NCI-H2081 (cell line): ENCODE measurements around the gene KIF6.

Experiments used
- DNase-seq, 2 experiments: peaks; one replicate each; lab custom pipeline; 2025; lab: John Stamatoyannopoulos, UW

KIF6 gene

DNA sequence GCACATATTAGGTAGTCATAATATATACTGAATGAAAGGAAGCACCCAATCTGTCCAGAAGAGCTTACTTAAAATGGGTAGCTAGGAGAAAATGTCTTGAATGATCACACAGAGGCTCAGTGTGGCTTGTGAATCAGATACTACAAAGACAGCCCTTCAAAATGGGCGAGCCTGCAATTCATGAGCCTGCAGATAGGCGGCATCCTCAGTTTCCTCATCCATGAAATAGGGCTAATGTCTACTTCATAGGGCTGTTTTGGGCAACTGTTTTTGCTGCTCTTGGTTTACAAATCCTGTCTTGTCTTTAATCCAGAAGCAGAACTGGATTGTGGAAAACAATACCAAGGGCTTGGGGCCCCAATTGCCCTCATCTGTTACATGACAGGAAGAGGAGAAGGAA is 273.4 kb downstream of the KIF6 start:
- no peak for DNase-seq

DNA sequence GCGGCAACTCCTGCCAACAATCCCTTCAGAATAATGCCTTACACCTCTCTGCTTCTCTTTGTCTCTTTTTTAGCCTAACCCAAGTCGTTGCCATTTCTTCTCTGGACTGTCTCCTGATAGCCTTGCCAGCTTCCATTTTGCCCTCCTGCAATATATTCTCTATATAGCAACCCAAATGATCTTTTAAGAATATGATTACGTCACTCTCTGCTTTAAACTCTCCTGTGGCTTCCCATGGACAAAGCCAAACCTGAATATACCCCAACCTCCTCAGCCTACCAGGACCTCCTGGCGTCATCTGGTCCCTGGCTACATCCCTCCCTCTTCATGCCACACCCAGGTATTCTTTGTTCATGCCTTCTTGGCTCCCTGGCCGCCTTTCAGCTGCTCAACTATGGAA is 276.2 kb downstream of the KIF6 start:
- DNase-seq: no peak

DNA sequence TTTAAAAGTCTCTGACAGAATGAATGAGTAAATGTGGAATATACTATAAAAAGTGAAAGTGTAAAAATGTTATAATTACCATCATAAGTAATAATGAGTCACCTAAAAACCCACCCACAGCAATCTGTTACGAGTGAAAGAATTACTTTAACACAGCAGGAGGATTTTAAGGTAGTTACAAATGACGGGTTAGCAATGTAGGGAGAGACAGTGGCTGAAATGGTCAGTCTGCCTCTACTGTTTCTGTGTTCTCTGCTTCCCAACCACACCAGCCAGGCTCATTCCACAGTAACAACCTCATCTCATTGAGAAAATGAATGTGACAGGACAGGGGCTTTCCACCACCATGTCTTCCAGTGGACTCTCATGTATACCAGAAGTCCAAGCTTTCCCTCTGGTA is 278.3 kb downstream of the KIF6 start:
- DNase-seq: no peak

DNA sequence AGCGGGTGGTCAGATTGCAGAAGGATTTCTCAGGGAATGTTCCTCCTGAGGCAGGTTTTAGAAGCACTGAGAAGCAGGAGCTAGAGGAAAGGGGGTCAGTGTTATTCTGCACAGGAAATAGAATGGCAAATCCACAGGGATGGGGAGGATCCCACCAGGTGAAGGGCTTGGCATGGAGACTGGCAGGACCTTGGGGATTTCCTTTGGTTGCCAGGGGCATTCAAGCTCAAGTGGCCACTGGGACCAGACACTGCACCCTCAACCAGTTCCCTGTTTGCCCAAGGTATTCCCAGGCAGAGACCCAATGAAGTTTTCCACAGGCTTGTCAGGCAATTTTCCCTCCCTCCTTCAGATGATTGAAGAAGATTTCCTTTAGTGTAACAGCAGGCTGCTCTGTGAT is 279.5 kb downstream of the KIF6 start:
- DNase-seq: no peak

DNA sequence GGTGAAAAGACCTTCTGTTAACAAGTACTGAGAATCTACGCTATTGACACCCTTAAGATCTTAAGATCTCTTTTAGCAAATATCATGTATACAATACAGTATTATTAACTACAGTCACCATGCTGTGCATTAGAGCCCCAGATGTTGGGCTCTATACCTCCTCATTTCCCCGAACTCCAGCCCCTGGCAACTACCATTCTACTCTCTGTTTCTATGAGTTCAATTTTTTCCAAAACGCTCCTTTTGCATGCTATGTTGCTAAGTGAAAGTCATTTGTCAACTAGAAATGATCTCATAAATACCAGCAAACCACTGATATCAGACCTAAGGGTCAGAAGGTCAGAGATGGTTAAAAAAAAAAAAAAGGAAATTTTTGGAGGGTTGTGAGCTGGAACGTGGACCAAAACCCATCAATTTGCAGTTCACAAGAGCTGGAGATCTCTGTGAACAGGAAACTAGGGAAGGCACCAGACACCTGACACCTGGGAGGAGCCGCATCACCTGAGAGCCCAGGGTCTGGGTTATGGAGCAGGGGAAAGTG is 280.7 kb downstream of the KIF6 start:
- DNase-seq: no peak

DNA sequence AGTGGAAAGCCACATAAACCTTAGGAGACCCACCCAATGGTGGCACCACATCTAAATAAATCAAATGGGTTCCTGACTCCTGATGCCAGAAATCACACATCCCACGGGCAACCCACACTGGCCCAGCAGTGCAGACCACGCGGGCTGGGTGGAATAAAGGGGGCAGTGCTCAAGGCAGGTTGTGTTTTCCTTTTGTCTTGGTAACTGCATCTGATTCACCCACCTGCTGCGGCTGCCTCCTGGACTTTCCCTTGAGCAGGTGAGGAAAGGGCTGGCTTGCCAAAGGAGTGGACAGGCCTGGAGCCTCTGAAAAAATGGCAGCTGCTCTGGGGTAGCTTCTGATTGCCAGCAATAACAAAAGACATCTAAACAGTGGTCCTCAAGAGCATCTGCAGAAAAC is 283.2 kb downstream of the KIF6 start:
- no peak for DNase-seq

DNA sequence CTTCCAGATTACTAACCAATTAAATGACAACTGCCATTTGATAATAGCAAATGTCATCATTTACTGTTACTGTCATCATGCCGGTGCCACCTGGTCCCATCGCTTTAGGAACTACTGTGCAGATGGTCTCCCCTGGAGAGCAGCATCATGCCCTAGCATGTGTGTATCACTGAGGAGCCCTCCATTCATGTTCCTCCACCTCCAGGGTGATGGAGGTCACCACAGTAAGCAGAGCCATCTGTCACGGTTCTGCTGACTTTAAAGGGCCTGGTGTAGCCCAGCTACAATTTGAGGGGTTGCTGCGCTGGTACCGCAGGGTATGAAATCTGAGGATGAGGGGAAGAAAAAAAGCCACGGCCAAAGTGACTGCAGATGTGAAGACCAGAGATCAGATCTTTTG is 283.9 kb downstream of the KIF6 start:
- no peak for DNase-seq

DNA sequence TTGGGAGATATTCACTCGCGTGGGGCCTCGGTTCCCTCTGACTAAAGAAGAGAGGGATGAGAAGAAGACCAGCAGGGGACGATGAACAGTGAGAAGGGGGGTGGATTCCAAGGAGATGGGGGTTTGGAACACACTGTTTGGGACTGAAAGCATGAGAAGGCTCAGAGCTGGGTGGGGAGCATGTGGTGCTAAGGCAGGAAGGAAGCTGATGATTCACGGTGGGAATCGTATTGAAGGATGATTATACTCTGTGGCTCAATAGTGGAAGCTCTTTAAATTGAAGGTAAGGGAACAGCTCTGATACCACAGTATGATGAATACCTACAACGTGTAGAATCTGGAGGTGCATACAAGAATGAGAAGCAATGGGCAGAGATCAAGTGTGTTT is 285.2 kb downstream of the KIF6 start:
- DNase-seq: no peak

DNA sequence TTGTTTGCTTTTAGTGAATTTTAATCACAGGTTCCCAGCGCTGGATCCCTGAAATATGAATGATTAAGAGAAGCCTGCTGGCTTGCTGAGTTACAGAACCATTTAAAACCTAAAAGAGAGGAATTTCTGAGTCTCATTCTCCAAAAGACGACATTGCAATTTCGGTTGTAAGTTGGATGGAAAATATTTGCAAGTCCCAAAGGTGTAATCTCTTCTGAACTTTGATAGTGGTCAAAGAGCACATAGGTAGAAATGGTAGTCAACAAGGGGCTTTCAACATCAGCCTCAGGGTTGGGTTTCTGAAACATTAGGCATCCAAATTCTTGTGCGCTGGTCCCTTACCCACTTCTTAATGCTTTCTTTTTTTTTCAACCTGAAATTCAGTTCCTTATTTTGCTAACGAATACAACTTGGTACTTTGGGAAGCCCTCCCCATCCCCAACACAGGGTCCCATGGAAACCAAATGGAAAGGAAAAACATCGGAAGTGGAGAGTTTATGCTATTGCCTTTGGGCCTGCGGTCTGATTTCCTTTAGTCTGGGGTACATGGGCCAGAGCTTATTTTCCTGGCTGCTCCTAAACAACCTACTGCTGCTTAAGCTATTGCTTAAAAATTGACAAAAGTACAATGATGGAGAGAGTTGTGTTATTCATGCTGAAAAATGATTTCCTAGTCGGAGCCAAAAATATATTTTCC is 285.7 kb downstream of the KIF6 start:
- DNase-seq: no peak

DNA sequence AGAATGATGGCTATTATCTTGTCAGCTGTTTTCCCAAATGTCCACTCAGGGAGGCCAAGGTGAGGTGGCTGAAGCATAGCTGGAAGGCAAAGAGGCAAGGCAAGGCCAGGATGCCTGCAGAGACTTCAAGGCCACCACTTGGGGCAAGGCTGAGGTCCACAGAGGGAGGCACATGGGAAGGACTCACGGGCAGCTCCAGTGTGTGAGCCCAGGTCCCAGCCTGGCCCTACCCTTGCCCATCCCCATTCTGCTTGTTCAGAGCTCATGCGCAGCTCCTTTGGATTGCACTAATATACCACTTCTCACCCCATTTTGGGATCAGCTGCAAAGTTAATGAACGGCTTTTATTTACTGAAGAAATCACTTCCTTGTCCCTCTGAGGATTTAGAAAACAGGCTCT is 291.6 kb downstream of the KIF6 start:
- no peak for DNase-seq

DNA sequence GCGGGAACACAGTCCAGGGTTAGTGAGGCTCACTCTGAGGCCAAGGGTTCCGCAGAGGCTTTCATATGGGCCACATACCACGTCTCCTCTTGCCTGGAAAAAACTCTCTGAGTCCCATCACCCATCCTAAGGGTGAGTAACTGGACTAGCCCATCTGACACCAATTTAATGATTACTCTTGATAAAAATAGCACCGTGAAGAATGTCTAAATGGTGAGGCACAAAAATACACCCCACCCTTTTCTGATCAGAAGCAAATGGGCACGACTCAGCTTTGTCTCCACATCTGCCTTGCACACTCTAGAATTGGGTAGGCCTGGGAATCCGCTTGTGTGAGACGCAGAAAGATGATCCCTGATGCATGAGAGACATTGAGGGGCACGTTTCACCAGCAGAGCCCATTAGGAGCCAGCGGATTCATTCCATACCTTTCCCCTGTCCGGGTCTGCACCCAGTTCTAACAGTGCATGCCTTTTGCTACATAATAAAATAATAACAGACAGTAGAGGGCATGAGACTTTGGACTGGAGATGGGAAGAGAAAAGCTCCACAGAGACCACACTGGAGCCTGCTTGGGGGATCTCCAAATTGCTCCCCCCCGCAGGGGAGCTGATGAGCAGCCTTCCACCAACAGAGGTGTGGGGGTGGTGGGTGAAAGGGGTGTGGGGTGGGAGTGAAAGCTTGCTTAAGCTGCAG is 292.7 kb downstream of the KIF6 start:
- DNase-seq: no peak

DNA sequence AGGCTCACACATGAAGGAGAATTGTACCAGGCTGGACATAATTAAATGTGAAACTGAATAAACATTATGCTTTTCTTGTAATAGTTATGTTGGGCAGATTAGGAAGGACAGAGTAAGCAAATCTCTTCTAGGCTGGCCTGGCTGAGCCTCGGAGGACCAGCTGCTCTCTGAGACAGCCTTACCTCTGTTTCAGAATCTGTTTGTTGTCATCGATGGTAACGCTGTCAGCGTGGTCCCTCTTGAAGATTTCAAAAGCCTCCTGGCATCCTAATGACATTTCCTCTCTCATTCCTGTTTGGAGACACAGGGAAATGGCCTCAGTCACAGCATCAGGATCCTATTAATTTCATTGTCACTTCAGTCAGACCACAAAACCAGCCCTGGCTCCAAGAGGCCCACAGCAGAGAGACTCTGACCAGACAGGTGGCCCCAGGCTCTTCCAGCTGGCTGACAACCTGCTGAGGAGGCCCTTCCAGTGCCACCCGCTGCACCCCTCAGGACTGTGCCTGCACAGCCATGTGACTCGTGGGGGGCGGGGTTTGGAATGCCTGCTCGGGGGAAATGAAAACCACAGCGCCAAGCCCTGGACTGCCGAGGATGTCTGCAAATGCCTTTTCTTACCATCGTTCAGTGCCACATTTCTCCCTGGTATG is 294.2 kb downstream of the KIF6 start:
- no peak for DNase-seq

DNA sequence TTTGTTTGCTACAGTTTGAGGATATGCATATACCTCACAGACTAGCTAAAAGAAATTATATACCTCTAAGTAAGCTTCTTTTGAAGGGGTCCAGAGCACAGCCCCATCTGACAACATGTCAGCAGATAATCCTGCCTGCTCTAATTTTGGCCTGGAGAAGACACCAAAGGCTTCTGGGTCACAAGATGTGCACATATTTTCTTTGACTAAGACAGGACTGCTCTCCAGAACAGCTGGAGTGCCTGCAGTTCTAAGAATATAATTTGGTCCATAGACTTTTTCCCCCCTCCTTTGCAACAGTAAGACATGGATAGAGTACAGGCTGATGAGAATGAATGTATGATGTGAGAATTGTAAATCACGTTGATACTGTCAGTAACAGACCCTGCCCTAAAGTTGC is 294.8 kb downstream of the KIF6 start:
- DNase-seq: no peak

DNA sequence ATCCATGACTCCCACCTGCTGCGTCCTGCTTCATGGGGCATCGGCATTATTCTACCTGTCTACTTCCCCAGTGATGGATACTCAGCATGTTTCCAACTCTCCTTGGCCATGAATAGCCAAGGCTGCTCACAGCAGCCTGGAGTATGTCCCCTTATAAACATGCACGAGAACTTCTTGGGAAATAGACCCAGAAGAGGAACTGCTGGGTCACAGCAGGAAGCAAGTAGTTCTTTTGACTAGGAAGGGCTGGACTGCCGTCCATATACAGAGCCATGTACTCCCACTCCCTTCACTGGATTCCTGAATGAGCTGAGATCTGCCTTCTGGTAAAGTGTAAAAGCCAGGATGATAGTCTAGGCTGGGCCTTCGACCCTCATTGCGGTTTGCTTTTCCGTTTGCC is 296.4 kb downstream of the KIF6 start:
- DNase-seq: peak in 1 of 2 experiments; percentile 4

DNA sequence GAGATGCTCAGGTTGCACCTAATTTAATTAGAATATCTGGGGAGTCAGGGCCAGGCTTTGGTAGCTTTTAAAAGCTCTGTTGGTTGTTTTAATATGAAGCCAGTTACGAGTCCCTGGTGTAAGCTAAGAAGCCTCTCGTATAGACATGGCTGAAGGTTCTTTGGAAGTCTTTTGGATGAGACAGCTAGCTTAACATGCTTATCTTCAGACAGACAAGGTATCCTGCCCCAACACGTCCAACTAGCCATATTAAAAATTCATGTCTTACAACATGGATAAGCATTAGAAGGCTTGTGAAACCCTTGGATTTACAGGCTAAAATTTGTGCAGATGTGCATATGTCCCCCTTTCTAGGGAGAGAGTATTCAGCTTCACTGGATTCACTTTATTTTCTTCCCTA is 297.1 kb downstream of the KIF6 start:
- no peak for DNase-seq

DNA sequence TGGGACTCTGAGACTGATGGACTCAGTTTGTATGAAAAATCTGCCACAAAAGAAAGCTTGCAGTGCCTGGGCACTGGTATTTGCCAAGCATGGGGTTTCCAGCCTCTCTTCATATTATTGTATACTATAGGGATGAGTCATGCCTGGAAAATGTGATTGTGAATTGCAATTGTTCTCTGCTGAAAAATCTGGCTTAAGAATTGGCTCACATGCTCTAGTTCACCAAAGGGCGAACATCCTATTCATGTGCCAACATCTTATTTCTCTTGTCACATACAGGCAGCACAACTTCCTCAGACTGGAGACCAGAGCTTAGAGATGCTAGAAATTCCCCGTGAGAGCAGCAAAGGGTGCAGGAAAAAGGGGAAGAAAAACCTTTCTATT is 299.1 kb downstream of the KIF6 start:
- DNase-seq: peak in 1 of 2 experiments; percentile 45

DNA sequence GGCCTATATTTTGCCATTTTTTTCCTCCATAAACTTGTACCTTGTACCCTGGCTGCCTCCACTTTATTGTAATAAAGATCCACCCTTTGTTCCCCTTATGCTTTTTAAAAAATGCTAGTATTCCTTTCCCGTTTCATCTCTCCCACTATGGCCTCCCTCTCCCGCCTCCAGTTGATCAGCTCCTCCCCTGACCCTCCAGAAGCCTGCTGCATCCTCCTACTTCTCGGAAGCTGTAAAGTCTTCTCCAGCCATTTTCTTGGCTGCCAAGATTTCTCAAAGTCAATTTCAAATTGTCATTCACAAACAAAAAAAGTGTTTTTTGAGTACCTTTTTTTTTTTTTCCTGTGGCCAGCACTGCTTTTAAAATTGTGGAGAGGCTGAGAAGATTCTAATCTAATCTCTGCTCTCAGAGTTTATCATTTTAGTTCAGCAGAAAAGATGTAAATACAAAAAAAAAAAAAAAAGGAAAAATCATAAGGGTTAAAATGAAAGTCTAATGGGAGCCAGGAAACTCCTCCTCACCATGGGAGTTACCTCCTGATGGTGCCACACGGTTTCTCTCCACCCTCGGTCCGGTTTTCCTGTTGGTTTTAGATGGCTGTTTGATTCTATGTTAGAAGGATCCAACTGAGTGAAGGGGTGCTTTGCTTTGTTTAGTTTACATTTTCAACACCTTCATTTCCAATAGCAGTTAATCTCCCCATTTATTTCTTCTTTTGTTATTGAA is 299.7 kb downstream of the KIF6 start:
- peak; percentile 8 to 45 for DNase-seq

DNA sequence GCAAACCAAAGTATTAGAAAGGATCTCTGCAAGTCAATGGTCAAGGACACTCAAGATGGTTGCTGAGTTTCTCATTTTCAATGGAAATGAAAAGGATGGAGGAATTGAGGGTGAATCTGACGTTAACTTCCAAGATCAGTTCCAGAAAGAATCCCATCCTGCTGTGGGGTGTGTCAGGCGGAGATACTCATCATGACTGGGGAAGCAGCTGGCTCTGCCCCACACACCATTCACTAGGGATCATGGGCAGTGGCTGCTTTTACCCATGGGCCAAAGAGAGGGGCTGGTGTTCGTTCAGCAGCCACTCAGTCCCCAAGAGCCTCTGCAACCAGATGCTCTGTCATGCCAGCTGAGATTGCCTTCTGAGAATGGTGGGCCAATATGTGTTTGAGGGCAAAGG is 300.4 kb downstream of the KIF6 start:
- no peak for DNase-seq

DNA sequence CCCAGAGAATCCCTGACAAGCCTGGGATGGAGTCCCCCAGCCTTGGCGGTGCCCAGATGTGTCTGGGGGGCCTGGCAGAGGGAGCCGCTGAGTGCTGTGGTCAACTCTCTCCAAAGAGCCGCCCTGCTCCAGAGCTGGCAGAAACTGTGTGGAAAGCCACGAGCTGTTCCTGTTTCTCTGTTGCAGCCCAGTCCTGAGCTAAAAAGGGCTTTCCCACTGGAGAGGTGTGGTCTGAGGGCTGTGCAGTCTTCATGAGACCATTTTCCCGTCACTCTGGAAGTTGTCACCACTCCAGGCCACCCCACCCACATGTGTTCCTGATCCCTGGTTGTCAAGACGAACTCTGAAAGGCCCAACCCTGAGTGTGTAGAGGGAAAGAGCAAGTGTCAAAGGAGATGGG is 303.0 kb downstream of the KIF6 start:
- no peak for DNase-seq

DNA sequence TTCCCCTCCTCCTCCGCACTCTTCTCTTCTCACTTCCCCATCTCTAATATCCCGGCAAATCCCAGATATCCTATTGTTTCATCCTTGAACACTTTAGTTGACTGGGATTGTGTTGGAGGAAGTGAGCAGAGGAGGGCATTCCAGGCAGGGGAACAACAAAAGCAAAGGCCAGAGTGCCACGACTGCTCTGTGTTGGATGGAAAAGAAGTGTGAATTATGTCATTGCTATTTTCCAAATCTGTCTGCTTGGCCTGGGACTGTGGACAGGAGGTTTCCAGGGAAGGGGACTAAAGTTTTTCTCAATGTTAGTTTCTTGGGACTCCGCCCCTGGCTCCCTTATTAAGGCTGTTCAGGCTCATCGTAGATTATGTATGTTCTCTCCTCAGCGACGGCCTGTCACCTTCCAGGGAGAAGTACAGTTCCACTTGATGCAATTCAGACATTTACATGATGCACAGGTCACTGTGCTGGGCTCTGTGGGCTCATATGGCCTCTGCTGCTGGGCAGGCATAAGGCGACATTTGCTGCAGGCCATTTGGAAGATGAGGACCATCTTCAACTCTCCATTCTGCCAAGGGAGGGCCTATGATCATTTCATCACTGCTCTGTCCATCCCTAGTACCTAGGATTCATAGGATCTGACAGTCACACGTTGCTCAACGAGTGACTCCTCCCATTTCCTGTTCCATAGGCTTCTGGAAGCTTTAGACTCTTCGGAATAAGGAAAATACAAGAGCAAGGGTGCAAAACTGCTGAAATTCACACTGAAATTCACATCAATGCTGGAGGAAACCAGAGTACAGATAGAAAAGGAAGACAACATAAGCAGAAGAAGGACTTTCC is 303.6 kb downstream of the KIF6 start:
- no peak for DNase-seq
